Measurements from ENCODE around the gene GRM3.

DNA sequence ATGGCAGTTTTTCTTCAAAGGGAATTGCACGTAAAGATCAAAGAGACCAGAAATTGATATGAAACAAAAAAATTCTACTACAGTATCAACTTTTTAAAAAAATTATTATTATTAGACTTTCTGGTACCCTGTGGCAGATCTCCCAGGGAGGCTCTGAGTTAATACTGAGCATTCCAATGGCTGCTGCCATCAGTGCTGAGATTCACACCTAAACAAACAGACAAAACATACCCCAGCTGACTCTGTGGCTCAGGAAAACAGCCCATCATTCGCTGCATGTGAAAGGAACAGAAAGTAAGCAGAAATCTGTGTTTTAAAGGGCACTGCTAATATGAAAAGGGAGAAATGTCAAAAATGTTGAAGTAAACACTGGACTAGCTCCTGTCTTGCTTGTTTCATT is 118.4 kb downstream of the GRM3 start:
- TF ChIP-seq EZH2 (IDR thresholded peaks at IDR 0.05; ENCODE audit: insufficient read depth, low read length) = no peak
- TF ChIP-seq, protein P1, sequence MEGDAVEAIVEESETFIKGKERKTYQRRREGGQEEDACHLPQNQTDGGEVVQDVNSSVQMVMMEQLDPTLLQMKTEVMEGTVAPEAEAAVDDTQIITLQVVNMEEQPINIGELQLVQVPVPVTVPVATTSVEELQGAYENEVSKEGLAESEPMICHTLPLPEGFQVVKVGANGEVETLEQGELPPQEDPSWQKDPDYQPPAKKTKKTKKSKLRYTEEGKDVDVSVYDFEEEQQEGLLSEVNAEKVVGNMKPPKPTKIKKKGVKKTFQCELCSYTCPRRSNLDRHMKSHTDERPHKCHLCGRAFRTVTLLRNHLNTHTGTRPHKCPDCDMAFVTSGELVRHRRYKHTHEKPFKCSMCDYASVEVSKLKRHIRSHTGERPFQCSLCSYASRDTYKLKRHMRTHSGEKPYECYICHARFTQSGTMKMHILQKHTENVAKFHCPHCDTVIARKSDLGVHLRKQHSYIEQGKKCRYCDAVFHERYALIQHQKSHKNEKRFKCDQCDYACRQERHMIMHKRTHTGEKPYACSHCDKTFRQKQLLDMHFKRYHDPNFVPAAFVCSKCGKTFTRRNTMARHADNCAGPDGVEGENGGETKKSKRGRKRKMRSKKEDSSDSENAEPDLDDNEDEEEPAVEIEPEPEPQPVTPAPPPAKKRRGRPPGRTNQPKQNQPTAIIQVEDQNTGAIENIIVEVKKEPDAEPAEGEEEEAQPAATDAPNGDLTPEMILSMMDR (IDR thresholded peaks at IDR 0.05; ENCODE audit: insufficient read depth, low read depth, low read length) = no peak
